Spleen (tissue), 7 donors: ENCODE data around the gene TOB2.

Experiments used
- CTCF ChIP-seq, 11 experiments: fragments of 200-600 bp in 7 of 11; fragments of 450-650 bp in 4 of 11; sonication (generic) in 4 of 11; IDR thresholded peaks in 8 of 11; conservative IDR thresholded peaks in 3 of 11; 1 replicate in 7 of 11; 2 replicates in 4 of 11; pipeline versions ENCODE4 v1.4.0 to v1.8.0; 2016 to 2021; ENCODE audit warnings: antibody characterized with exemption in 11 of 11, inconsistent platforms in 4 of 11, mild to moderate bottlenecking in 1 of 11
- POLR2A ChIP-seq, 3 donors: fragments of 450-650 bp; IDR thresholded peaks; one replicate each; pipeline ENCODE4 v1.5.1; 2017; ENCODE audit warnings: antibody characterized with exemption in 3 of 3, mild to moderate bottlenecking in 1 of 3
- donor health status: DM: no; HTN: no; CAD: no; lungs with moderate emphysema.
- donor health status: DM: no; HTN: no; CAD: no.
- donor health status: DM: no; HTN: no; CAD: no.

GRCh38 chr22:41425660-41426365 is 20.8 kb downstream of the TOB2 start:
- TF ChIP-seq CTCF (IDR thresholded peaks at IDR 0.05 in 8 of 11, conservative IDR thresholded peaks at IDR 0.05 in 3 of 11), result no peak
- no peak for TF ChIP-seq POLR2A (IDR thresholded peaks at IDR 0.05)
